ENCODE data around the gene EDC4. TPM values are rescaled to one million over a fixed set of nuclear protein-coding genes. Genes with fewer than 3 reads are reported as not detected.

The EDC4 gene
- polyA plus RNA-seq, 1 donor from 2014 or later, result 66.0 TPM

GRCh38 chr16:67874372-67874771 lies 1.5 kb downstream of the EDC4 start:
- peaks cover 26% of the 10 kb centered on the region for H3K79me2 ChIP-seq (replicated peaks; ENCODE audit: insufficient read depth, low read length)
- no peak overlapping the region for H2AFZ ChIP-seq (ENCODE audit: low read depth, low read length)
- H3K27ac ChIP-seq (ENCODE audit: low read length), result no peak overlapping the region
- peak overlapping the region; percentile 72 for H3K4me2 ChIP-seq (ENCODE audit: low read length)
- TF ChIP-seq EP300 (conservative IDR thresholded peaks at IDR 0.05; ENCODE audit: poor library complexity, severe bottlenecking) (no peak), EZH2 (IDR thresholded peaks at IDR 0.05; ENCODE audit: borderline replicate concordance, insufficient read depth, low read length, poor library complexity, severe bottlenecking) (no peak), CTCF (IDR thresholded peaks at IDR 0.05; ENCODE audit: poor library complexity, severe bottlenecking) (no peak), RAD21 (conservative IDR thresholded peaks at IDR 0.05) (no peak), MXI1 (conservative IDR thresholded peaks at IDR 0.05; ENCODE audit: poor library complexity, severe bottlenecking) (no peak), REST (IDR thresholded peaks at IDR 0.05; ENCODE audit: borderline replicate concordance) (no peak), SMC3 (conservative IDR thresholded peaks at IDR 0.05; ENCODE audit: poor library complexity) (no peak), TAF1 (IDR thresholded peaks at IDR 0.05; ENCODE audit: low read depth) (no peak), POLR2AphosphoS5 (IDR thresholded peaks at IDR 0.05) (no peak)
- no peaks in the 10 kb centered on the region for H3K36me3 ChIP-seq (ENCODE audit: insufficient read depth, low read length)
- H4K20me1 ChIP-seq (ENCODE audit: insufficient read depth), result no peaks in the 10 kb centered on the region
- no peaks in the 10 kb centered on the region for H3K9me2 ChIP-seq (ENCODE audit: insufficient read depth, low read length)
- no peaks in the 10 kb centered on the region for H3K9me3 ChIP-seq (ENCODE audit: low read length)
- no peaks in the 10 kb centered on the region for H3F3A ChIP-seq (ENCODE audit: insufficient read depth, low read length, poor library complexity, severe bottlenecking)
- H3K4me3 ChIP-seq (ENCODE audit: low read length), result peak overlapping the region; percentile 87
- no peaks in the 10 kb centered on the region for H3K27me3 ChIP-seq (ENCODE audit: insufficient read depth, low read depth, low read length)
- H3K9ac ChIP-seq (ENCODE audit: low read length), result peak overlapping the region; percentile 88

GRCh38 chr16:67877064-67877463 lies 4.2 kb downstream of the EDC4 start:
- TF ChIP-seq RAD21 (conservative IDR thresholded peaks at IDR 0.05) (no peak), EP300 (conservative IDR thresholded peaks at IDR 0.05; ENCODE audit: poor library complexity, severe bottlenecking) (no peak)
- no peaks in the 10 kb centered on the region for H4K20me1 ChIP-seq (ENCODE audit: insufficient read depth)
- no peak overlapping the region for H3K4me3 ChIP-seq (ENCODE audit: low read length)
- no peak overlapping the region for H3K27ac ChIP-seq (ENCODE audit: low read length)
- H3K9me2 ChIP-seq (ENCODE audit: insufficient read depth, low read length), result no peaks in the 10 kb centered on the region
- H3K9me3 ChIP-seq (ENCODE audit: low read length), result no peaks in the 10 kb centered on the region
- H3K4me2 ChIP-seq (ENCODE audit: low read length), result no peak overlapping the region
- H3K27me3 ChIP-seq (ENCODE audit: insufficient read depth, low read depth, low read length), result no peaks in the 10 kb centered on the region
- H3K36me3 ChIP-seq (ENCODE audit: insufficient read depth, low read length), result no peaks in the 10 kb centered on the region
- no peaks in the 10 kb centered on the region for H3F3A ChIP-seq (ENCODE audit: insufficient read depth, low read length, poor library complexity, severe bottlenecking)
- H3K9ac ChIP-seq (ENCODE audit: low read length), result no peak overlapping the region
- no peak overlapping the region for H2AFZ ChIP-seq (ENCODE audit: low read depth, low read length)
- peaks cover 26% of the 10 kb centered on the region for H3K79me2 ChIP-seq (replicated peaks; ENCODE audit: insufficient read depth, low read length)

- Histone ChIP-seq H3F3A (ENCODE audit: insufficient read depth, low read length, poor library complexity, severe bottlenecking) (no peaks in the 10 kb centered on the region), H2AFZ (ENCODE audit: low read depth, low read length) (no peak overlapping the region), H3K36me3 (ENCODE audit: insufficient read depth, low read length) (no peaks in the 10 kb centered on the region), H3K4me2 (ENCODE audit: low read length) (no peak overlapping the region), H3K9me2 (ENCODE audit: insufficient read depth, low read length) (no peaks in the 10 kb centered on the region), H4K20me1 (ENCODE audit: insufficient read depth) (no peaks in the 10 kb centered on the region), H3K9ac (ENCODE audit: low read length) (no peak overlapping the region), H3K27me3 (ENCODE audit: insufficient read depth, low read depth, low read length) (no peaks in the 10 kb centered on the region), H3K79me2 (replicated peaks; ENCODE audit: insufficient read depth, low read length) (peaks cover 24% of the 10 kb centered on the region), H3K9me3 (ENCODE audit: low read length) (no peaks in the 10 kb centered on the region), H3K4me3 (ENCODE audit: low read length) (no peak overlapping the region), H3K27ac (ENCODE audit: low read length) (no peak overlapping the region)
- no peak for TF ChIP-seq SMC3 (conservative IDR thresholded peaks at IDR 0.05; ENCODE audit: poor library complexity)
- TF ChIP-seq POLR2AphosphoS5 (IDR thresholded peaks at IDR 0.05), result no peak
- no peak for TF ChIP-seq REST (IDR thresholded peaks at IDR 0.05; ENCODE audit: borderline replicate concordance)
- TF ChIP-seq MXI1 (conservative IDR thresholded peaks at IDR 0.05; ENCODE audit: poor library complexity, severe bottlenecking), result no peak
- no peak for TF ChIP-seq EP300 (conservative IDR thresholded peaks at IDR 0.05; ENCODE audit: poor library complexity, severe bottlenecking)
- no peak for TF ChIP-seq CTCF (IDR thresholded peaks at IDR 0.05; ENCODE audit: poor library complexity, severe bottlenecking)
- no peak for TF ChIP-seq RAD21 (conservative IDR thresholded peaks at IDR 0.05)
- TF ChIP-seq EZH2 (IDR thresholded peaks at IDR 0.05; ENCODE audit: borderline replicate concordance, insufficient read depth, low read length, poor library complexity, severe bottlenecking), result no peak
- TF ChIP-seq TAF1 (IDR thresholded peaks at IDR 0.05; ENCODE audit: low read depth), result no peak
Measured at GRCh38 chr16:67878232-67878631, 5.4 kb downstream of the EDC4 start.

Measured in neural cell (in vitro differentiated cells).